K562 (cell line): ENCODE data around the gene ENC1. TPM values are rescaled to one million over a fixed set of nuclear protein-coding genes. Genes with fewer than 3 reads are reported as not detected.
A peak's percentile ranks its signal among the peaks of the same experiment; 100 is the strongest.

Experiments
- ATF1 ChIP-seq, 2 experiments: fragments of 450-650 bp in 1 of 2; IDR thresholded peaks; 2 replicates each; pipeline ENCODE4 v1.6.1; 2016; ENCODE audit warnings: missing compliant biosample characterization in 1 of 2, missing genetic modification characterization in 1 of 2
- CC2D1A ChIP-seq: fragments of 450-650 bp; IDR thresholded peaks from 2 replicates; pipeline ENCODE4 v1.6.1; 2017; ENCODE audit warnings: mild to moderate bottlenecking
- CEBPB ChIP-seq: fragments of 450-650 bp; IDR thresholded peaks from 2 replicates; pipeline ENCODE4 v1.6.1; 2016; ENCODE audit warnings: missing genetic modification characterization, missing compliant biosample characterization
- CHCHD3 ChIP-seq: fragments of 250-450 bp; sonication (Bioruptor Pico); IDR thresholded peaks from 2 replicates; pipeline ENCODE4 v2.1.2; 2022; ENCODE audit warnings: mild to moderate bottlenecking
- ESRRA ChIP-seq: fragments of 450-650 bp; IDR thresholded peaks from 2 replicates; pipeline ENCODE4 v1.6.1; 2014; ENCODE audit warnings: low read depth, mild to moderate bottlenecking, moderate library complexity, borderline replicate concordance
- FOXP1 ChIP-seq: sonication (generic); formaldehyde crosslinking; IDR thresholded peaks from 2 replicates; pipeline ENCODE4 v1.8.0; 2022; ENCODE audit warnings: mild to moderate bottlenecking, missing genetic modification reagents
- GABPB2 ChIP-seq: fragments of 250-450 bp; sonication (Bioruptor Pico); conservative IDR thresholded peaks from 2 replicates; pipeline ENCODE4 v1.5.1; 2021; ENCODE audit warnings: mild to moderate bottlenecking
- GATAD2A ChIP-seq: fragments of 450-650 bp; IDR thresholded peaks from 2 replicates; pipeline ENCODE4 v1.6.1; 2017
- ILF3 ChIP-seq: fragments of 450-650 bp; IDR thresholded peaks from 2 replicates; pipeline ENCODE4 v1.6.1; 2018; ENCODE audit warnings: antibody characterized with exemption, mild to moderate bottlenecking, moderate library complexity, borderline replicate concordance
- JUNB ChIP-seq: fragments of 450-650 bp; formaldehyde crosslinking; conservative IDR thresholded peaks from 2 replicates; pipeline ENCODE4 v1.4.0; 2020; ENCODE audit warnings: mild to moderate bottlenecking
- L3MBTL2 ChIP-seq: fragments of 450-650 bp; IDR thresholded peaks from 2 replicates; pipeline ENCODE4 v1.6.1; 2016; ENCODE audit warnings: mild to moderate bottlenecking, moderate library complexity
- NFIC ChIP-seq: fragments of 450-650 bp; IDR thresholded peaks from 2 replicates; pipeline ENCODE4 v1.6.1; 2017; ENCODE audit warnings: mild to moderate bottlenecking, inconsistent platforms
- NR2C2 ChIP-seq, 2 experiments: fragments of 200-800 bp in 1 of 2; sonication (Bioruptor generic) in 1 of 2; sonication (generic) in 1 of 2; formaldehyde crosslinking in 1 of 2; IDR thresholded peaks; 2 replicates each; pipeline versions ENCODE4 v1.6.1 to v1.8.0; 2016 to 2022; ENCODE audit warnings: mild to moderate bottlenecking in 1 of 2, missing compliant biosample characterization in 1 of 2, missing genetic modification characterization in 1 of 2, missing genetic modification reagents in 1 of 2
- POLR2A ChIP-seq: fragments of 450-650 bp; conservative IDR thresholded peaks from 2 replicates; pipeline ENCODE4 v1.6.1; 2016
- RCOR1 ChIP-seq, 2 experiments: IDR thresholded peaks; 2 replicates each; pipeline ENCODE4 v1.6.1; 2012; ENCODE audit warnings: low read depth in 2 of 2, low read length in 2 of 2, borderline replicate concordance in 1 of 2, improper control_type of control experiment in 1 of 2
- YY1 ChIP-seq, 3 experiments: IDR thresholded peaks; 2 replicates each; pipeline ENCODE4 v1.6.1; 2011; ENCODE audit warnings: low read length in 2 of 3, mild to moderate bottlenecking in 2 of 3, moderate library complexity in 2 of 3, borderline replicate concordance in 1 of 3, control low read depth in 1 of 3, low read depth in 1 of 3; ENCODE audit not compliant: insufficient read depth in 3 of 3, insufficient replicate concordance in 2 of 3, control insufficient read depth in 1 of 3, insufficient read length in 1 of 3; ENCODE audit errors: extremely low read depth in 1 of 3
- ZNF354B ChIP-seq: fragments of 250-450 bp; sonication (Bioruptor Pico); IDR thresholded peaks from 2 replicates; pipeline ENCODE4 v1.4.0; 2020
- polyA plus RNA-seq, 8 experiments: library from polyadenylated mRNA; depleted of rRNA in 4 of 8; stranded (reverse) in 5 of 8; unstranded in 3 of 8; fragments of >200 nt; fragmentation: Nextera tagmentation in 2 of 8; fragmentation: Illumina TruSeq in 1 of 8; extraction: Ambion mirVana in 2 of 8; extraction: Trizol in 1 of 8; gene quantifications; 2 replicates each; pipeline versions ENCODE4 v1.2.1 to v1.2.3, GENCODE V29; 2011 to 2014; ENCODE audit warnings: inconsistent platforms in 1 of 8, missing spikeins in 1 of 8
- total RNA-seq, 7 experiments: library from RNA; depleted of rRNA in 6 of 7; stranded (reverse); fragments of >200 nt in 6 of 7; fragmentation: Illumina TruSeq in 2 of 7; extraction: Trizol in 2 of 7; gene quantifications; 2 replicates each; pipeline versions ENCODE4 v1.2.1 to v1.2.3, GENCODE V29; 2011 to 2021; ENCODE audit warnings: low replicate concordance in 1 of 7
- TF ChIP-seq, protein P1 (sequence below), 2 experiments: fragments of 450-650 bp; IDR thresholded peaks; 2 replicates each; pipeline ENCODE4 v1.6.1; 2016
- TF ChIP-seq, protein P2 (sequence below): fragments of 250-450 bp; sonication (Bioruptor Pico); IDR thresholded peaks from 2 replicates; pipeline ENCODE4 v1.5.0; 2020; ENCODE audit warnings: mild to moderate bottlenecking
- TF ChIP-seq, protein P3 (sequence below): IDR thresholded peaks from 2 replicates; pipeline ENCODE4 v1.6.1; 2011; ENCODE audit warnings: borderline replicate concordance, low read depth, mild to moderate bottlenecking, moderate library complexity, low read length; ENCODE audit not compliant: insufficient read depth, poor library complexity, severe bottlenecking
- TF ChIP-seq, protein P4 (sequence below): sonication (generic); formaldehyde crosslinking; IDR thresholded peaks from 2 replicates; pipeline ENCODE4 v1.4.0; 2020; ENCODE audit warnings: mild to moderate bottlenecking, missing genetic modification reagents

ENC1 gene
- total and polyA plus RNA-seq, 9 of the 15 experiments (the other 6 are each of a cell fraction or from before 2014, with no cell fraction given) = 0.17 to 3.2 (median 0.97) TPM

DNA sequence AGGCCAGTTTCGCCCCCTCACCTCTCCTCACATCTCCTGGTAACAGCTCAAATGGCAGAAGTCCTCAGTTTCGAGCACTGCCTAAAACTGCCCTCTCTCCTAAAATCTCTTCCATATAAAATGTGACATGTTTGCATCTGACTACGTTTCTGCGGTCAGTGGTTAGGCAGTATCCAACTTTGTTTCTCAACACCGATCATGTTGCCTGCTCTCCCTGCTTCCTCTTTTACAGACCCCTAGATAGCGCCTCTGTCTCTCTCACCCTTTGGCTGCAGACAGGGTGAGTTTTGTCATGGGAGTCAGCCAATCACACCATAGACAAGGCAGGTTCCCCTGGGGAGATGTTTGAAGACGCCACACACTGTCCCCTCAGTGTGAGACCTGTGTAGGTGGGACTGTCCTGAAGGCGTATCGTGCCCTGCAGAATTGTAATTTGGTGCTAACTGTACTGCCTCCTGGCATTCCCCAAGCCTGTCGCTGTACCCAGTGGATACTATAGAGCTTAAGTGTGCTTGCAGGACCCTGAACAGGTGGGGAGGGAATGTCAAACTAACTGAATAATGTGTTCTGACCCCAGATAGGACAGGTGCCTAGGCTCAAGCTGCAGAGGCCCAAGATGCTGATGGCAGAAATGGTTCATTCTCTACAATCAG is 45.6 kb upstream of the ENC1 start (continued):
- TF ChIP-seq GABPB2 (CRISPR knock-in tag) (no peak), JUNB (CRISPR knock-in tag) (no peak), ILF3 (no peak), YY1 (IDR thresholded peaks at IDR 0.05; ENCODE audit: borderline replicate concordance in 1 of 3, control insufficient read depth in 1 of 3, extremely low read depth in 1 of 3, insufficient read depth in 3 of 3, insufficient read length in 1 of 3, insufficient replicate concordance in 2 of 3, low read depth in 1 of 3, low read length in 2 of 3) (no peak), L3MBTL2 (peak; percentile 15; the same call in 1 of the 2 replicates), NR2C2 (CRISPR knock-in tag; IDR thresholded peaks at IDR 0.05) (0 out of 2 replicates have a peak, but pooled peaks have one; percentile 31), NR2C2 (tag; IDR thresholded peaks at IDR 0.05) (no peak), CC2D1A (no peak), ZNF354B (no peak), RCOR1 (IDR thresholded peaks at IDR 0.05; ENCODE audit: borderline replicate concordance in 1 of 2, low read depth in 2 of 2, low read length in 2 of 2) (peak in 1 of 2 experiments; percentile 55; a peak in 2 of 4 replicates), ATF1 (CRISPR knock-in tag; IDR thresholded peaks at IDR 0.05) (no peak), ATF1 (tag; IDR thresholded peaks at IDR 0.05) (0 out of 2 replicates have a peak, but pooled peaks have one; percentile 5), FOXP1 (no peak), POLR2A (no peak), NFIC (no peak), ESRRA (peak; percentile 73; the same call in 1 of the 2 replicates), CHCHD3 (CRISPR knock-in tag) (no peak), GATAD2A (no peak), CEBPB (tag) (peak; percentile 74)
- TF ChIP-seq, protein P1, sequence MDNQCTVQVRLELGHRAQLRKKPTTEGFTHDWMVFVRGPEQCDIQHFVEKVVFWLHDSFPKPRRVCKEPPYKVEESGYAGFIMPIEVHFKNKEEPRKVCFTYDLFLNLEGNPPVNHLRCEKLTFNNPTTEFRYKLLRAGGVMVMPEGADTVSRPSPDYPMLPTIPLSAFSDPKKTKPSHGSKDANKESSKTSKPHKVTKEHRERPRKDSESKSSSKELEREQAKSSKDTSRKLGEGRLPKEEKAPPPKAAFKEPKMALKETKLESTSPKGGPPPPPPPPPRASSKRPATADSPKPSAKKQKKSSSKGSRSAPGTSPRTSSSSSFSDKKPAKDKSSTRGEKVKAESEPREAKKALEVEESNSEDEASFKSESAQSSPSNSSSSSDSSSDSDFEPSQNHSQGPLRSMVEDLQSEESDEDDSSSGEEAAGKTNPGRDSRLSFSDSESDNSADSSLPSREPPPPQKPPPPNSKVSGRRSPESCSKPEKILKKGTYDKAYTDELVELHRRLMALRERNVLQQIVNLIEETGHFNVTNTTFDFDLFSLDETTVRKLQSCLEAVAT (IDR thresholded peaks at IDR 0.05) = peak in 1 of 2 experiments; percentile 73; a peak in 1 of 4 replicates
- TF ChIP-seq, protein P2, sequence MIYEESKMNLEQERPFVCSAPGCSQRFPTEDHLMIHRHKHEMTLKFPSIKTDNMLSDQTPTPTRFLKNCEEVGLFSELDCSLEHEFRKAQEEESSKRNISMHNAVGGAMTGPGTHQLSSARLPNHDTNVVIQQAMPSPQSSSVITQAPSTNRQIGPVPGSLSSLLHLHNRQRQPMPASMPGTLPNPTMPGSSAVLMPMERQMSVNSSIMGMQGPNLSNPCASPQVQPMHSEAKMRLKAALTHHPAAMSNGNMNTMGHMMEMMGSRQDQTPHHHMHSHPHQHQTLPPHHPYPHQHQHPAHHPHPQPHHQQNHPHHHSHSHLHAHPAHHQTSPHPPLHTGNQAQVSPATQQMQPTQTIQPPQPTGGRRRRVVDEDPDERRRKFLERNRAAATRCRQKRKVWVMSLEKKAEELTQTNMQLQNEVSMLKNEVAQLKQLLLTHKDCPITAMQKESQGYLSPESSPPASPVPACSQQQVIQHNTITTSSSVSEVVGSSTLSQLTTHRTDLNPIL (CRISPR knock-in tag) = no peak
- TF ChIP-seq, protein P3, sequence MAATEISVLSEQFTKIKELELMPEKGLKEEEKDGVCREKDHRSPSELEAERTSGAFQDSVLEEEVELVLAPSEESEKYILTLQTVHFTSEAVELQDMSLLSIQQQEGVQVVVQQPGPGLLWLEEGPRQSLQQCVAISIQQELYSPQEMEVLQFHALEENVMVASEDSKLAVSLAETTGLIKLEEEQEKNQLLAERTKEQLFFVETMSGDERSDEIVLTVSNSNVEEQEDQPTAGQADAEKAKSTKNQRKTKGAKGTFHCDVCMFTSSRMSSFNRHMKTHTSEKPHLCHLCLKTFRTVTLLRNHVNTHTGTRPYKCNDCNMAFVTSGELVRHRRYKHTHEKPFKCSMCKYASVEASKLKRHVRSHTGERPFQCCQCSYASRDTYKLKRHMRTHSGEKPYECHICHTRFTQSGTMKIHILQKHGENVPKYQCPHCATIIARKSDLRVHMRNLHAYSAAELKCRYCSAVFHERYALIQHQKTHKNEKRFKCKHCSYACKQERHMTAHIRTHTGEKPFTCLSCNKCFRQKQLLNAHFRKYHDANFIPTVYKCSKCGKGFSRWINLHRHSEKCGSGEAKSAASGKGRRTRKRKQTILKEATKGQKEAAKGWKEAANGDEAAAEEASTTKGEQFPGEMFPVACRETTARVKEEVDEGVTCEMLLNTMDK = no peak
- TF ChIP-seq, protein P4, sequence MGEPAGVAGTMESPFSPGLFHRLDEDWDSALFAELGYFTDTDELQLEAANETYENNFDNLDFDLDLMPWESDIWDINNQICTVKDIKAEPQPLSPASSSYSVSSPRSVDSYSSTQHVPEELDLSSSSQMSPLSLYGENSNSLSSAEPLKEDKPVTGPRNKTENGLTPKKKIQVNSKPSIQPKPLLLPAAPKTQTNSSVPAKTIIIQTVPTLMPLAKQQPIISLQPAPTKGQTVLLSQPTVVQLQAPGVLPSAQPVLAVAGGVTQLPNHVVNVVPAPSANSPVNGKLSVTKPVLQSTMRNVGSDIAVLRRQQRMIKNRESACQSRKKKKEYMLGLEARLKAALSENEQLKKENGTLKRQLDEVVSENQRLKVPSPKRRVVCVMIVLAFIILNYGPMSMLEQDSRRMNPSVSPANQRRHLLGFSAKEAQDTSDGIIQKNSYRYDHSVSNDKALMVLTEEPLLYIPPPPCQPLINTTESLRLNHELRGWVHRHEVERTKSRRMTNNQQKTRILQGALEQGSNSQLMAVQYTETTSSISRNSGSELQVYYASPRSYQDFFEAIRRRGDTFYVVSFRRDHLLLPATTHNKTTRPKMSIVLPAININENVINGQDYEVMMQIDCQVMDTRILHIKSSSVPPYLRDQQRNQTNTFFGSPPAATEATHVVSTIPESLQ (CRISPR knock-in tag) = no peak
